ENCODE results near the gene COASY. TPM values are rescaled to one million over a fixed set of nuclear protein-coding genes. Genes with fewer than 3 reads are reported as not detected.

The COASY gene
- total RNA-seq, 2 donors from 2014 or later = 20.8 to 21.1 TPM

DNA sequence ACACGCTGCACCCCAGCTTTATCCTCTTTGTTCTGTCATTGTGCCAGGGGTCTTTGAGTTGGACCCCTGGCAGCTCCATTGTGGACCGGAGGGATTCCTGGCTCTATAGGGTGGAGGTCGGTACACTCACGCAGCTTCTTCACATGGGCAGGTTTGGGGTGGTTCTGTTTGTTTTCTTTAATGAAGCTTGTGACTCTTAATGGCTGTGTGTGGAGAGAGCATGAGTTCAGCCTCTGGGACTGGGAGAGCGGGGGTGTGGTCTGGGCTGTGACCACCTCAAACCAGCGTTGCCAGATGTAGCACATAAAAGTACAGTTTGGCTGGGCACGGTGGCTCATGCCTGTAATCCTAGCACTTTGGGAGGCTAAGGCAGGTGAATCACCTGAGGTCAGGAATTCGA is 47.1 kb upstream of the COASY start:
- Histone ChIP-seq H3K36me3 (no peaks in the 10 kb centered on the region), H3K27ac (peak overlapping the region; percentile 2 to 35), H3K4me1 (ENCODE audit: control insufficient read depth in 1 of 2, low read depth in 2 of 2) (peaks cover 46 to 86% of the 10 kb centered on the region in 2 donors), H3K27me3 (replicated peaks; ENCODE audit: insufficient read depth) (no peaks in the 10 kb centered on the region), H3K9me3 (no peaks in the 10 kb centered on the region), H3K4me3 (no peak overlapping the region)
- ATAC-seq (ENCODE audit: insufficient number of reproducible peaks, low FRiP score, low read depth) (no peak), DNase-seq (ENCODE audit: low spot score) (no peak)
- TF ChIP-seq, protein P1, sequence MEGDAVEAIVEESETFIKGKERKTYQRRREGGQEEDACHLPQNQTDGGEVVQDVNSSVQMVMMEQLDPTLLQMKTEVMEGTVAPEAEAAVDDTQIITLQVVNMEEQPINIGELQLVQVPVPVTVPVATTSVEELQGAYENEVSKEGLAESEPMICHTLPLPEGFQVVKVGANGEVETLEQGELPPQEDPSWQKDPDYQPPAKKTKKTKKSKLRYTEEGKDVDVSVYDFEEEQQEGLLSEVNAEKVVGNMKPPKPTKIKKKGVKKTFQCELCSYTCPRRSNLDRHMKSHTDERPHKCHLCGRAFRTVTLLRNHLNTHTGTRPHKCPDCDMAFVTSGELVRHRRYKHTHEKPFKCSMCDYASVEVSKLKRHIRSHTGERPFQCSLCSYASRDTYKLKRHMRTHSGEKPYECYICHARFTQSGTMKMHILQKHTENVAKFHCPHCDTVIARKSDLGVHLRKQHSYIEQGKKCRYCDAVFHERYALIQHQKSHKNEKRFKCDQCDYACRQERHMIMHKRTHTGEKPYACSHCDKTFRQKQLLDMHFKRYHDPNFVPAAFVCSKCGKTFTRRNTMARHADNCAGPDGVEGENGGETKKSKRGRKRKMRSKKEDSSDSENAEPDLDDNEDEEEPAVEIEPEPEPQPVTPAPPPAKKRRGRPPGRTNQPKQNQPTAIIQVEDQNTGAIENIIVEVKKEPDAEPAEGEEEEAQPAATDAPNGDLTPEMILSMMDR (IDR thresholded peaks at IDR 0.05) = no peak

GRCh38 chr17:42517516-42517915 is 44.4 kb upstream of the COASY start:
- ATAC-seq (ENCODE audit: insufficient number of reproducible peaks, low FRiP score, low read depth) (no peak), DNase-seq (ENCODE audit: low spot score) (peak; percentile 64)
- TF ChIP-seq, protein P1 (IDR thresholded peaks at IDR 0.05) = peak; percentile 95
- Histone ChIP-seq H3K36me3 (no peaks in the 10 kb centered on the region), H3K27ac (peak overlapping the region; percentile 96), H3K4me1 (ENCODE audit: control insufficient read depth in 1 of 2, low read depth in 2 of 2) (peaks cover 69 to 88% of the 10 kb centered on the region in 2 donors), H3K9me3 (no peaks in the 10 kb centered on the region), H3K4me3 (no peak overlapping the region), H3K27me3 (replicated peaks; ENCODE audit: insufficient read depth) (no peaks in the 10 kb centered on the region)

DNA sequence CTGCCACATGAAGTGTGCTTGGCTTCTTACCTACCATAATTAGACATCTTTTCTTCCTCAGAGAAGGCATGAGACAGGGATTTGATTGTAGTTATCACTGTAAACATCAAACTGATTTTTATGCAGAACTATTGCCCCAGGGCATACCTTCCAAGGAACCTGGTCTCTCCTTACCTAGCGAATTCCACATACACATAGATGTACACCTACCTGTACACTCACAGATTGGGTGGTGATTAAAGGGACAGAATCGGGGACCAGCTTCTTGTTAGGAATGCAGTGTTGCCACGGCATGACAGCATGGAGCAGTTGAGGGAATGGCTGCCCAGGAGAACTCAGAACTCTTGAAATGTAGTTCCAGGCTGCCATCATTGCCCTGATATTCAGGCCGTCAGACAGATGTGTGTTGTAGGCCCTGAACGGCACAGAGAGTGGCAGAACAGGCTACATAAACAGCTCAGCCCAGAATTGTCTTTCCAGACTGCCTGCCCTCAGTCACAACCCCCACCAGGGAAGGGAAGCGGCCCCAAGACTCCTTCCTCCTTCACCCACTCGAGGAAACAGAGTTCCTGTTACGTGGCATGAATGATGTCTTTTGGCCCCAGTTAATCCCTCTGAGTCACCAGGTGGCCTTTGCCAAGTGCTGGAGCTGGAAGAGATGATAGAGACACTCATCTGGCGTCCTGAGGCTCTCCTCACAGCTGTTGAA is 43.7 kb upstream of the COASY start:
- TF ChIP-seq, protein P1 (IDR thresholded peaks at IDR 0.05) = no peak
- ATAC-seq (ENCODE audit: insufficient number of reproducible peaks, low FRiP score, low read depth) (peak; percentile 52), DNase-seq (ENCODE audit: low spot score) (peak; percentile 80)
- no peaks in the 10 kb centered on the region for H3K9me3 ChIP-seq
- no peaks in the 10 kb centered on the region for H3K36me3 ChIP-seq
- H3K4me3 ChIP-seq = peak overlapping the region; percentile 9
- no peaks in the 10 kb centered on the region for H3K27me3 ChIP-seq (replicated peaks; ENCODE audit: insufficient read depth)
- H3K4me1 ChIP-seq (ENCODE audit: control insufficient read depth in 1 of 2, low read depth in 2 of 2) = peaks cover 69 to 88% of the 10 kb centered on the region in 2 donors
- peak overlapping the region; percentile 96 for H3K27ac ChIP-seq

GRCh38 chr17:42518755-42519545 is 43.0 kb upstream of the COASY start:
- TF ChIP-seq, protein P1 (IDR thresholded peaks at IDR 0.05) = no peak
- DNase-seq (ENCODE audit: low spot score) (no peak), ATAC-seq (ENCODE audit: insufficient number of reproducible peaks, low FRiP score, low read depth) (no peak)

More at GRCh38 chr17:42518755-42519545, 43.0 kb upstream of the COASY start:
- Histone ChIP-seq H3K27ac (peak overlapping the region; percentile 96), H3K36me3 (no peaks in the 10 kb centered on the region), H3K9me3 (no peaks in the 10 kb centered on the region), H3K4me1 (ENCODE audit: control insufficient read depth in 1 of 2, low read depth in 2 of 2) (peaks cover 68 to 89% of the 10 kb centered on the region in 2 donors), H3K4me3 (peak overlapping the region; percentile 9), H3K27me3 (replicated peaks; ENCODE audit: insufficient read depth) (no peaks in the 10 kb centered on the region)

All from thoracic aorta (tissue), 2 donors.